A549 (cell line): ENCODE results near the gene ALOX5. TPM values are rescaled to one million over a fixed set of nuclear protein-coding genes. Genes with fewer than 3 reads are reported as not detected.

Experiments used
- ATAC-seq, 2 experiments: fragments of 200-7000 bp in 1 of 2; fragments of >200 bp in 1 of 2; cut with Nextera tagmentation in 1 of 2; cut with Tn5 transposase in 1 of 2; 3 replicates each; pipeline versions ENCODE4 v1.8.0 to v1.9.1; 2018 to 2020; ENCODE audit warnings: mild to moderate bottlenecking in 1 of 2, moderate library complexity in 1 of 2
- CTCF ChIA-PET: fragments of 300-600 bp; sonication (Branson Sonifier 250); formaldehyde crosslinking; extraction: SDS; loops from one replicate; lab custom pipeline; 2021; ENCODE audit warnings: antibody characterized with exemption, inconsistent platforms; lab: Yijun Ruan, JAX
- POLR2A ChIA-PET: fragments of 350-600 bp; formaldehyde crosslinking; extraction: SDS; loops from one replicate; lab custom pipeline; 2021; ENCODE audit warnings: antibody characterized with exemption, inconsistent platforms; lab: Yijun Ruan, JAX
- DNase-seq, 2 experiments: peaks; one replicate each; pipeline versions ENCODE4 v3.0.0 to v3.0.0-alpha.2; 2011 to 2016; ENCODE audit warnings: low read depth in 1 of 2, low spot score in 1 of 2
- FAIRE-seq: peaks from 2 replicates; lab custom pipeline; 2011; peaks lifted over from hg19 to GRCh38; lab: Jason Lieb, UNC
- H3K27ac ChIP-seq, 2 experiments: fragments of >200 bp; sonication (Bioruptor Twin); formaldehyde crosslinking; 3 replicates each; pipeline ENCODE4 v1.5.1; 2016 to 2017
- H3K4me1 ChIP-seq: fragments of >200 bp; sonication (Bioruptor Twin); formaldehyde crosslinking; 3 replicates; pipeline ENCODE4 v1.6.1; 2016
- H3K4me2 ChIP-seq: fragments of >200 bp; sonication (Bioruptor Twin); formaldehyde crosslinking; 3 replicates; pipeline ENCODE4 v1.6.1; 2016
- H3K4me3 ChIP-seq: fragments of >200 bp; sonication (Bioruptor Twin); formaldehyde crosslinking; 3 replicates; pipeline ENCODE4 v1.5.1; 2016
- H3K9me3 ChIP-seq: fragments of >200 bp; sonication (Bioruptor Twin); formaldehyde crosslinking; 3 replicates; pipeline ENCODE4 v1.6.1; 2016
- CBX8 ChIP-seq: fragments of 200-600 bp; sonication (generic); IDR thresholded peaks from 2 replicates; pipeline ENCODE4 v1.6.1; 2016
- CEBPB ChIP-seq, 2 experiments: fragments of >200 bp in 1 of 2; sonication (Bioruptor Twin) in 1 of 2; formaldehyde crosslinking in 1 of 2; IDR thresholded peaks; 2 replicates each; pipeline ENCODE4 v1.6.1; 2012 to 2016
- CHD4 ChIP-seq: fragments of 200-600 bp; sonication (generic); IDR thresholded peaks from 2 replicates; pipeline ENCODE4 v1.6.1; 2016; ENCODE audit warnings: antibody characterized with exemption, mild to moderate bottlenecking, borderline replicate concordance
- EHF ChIP-seq: fragments of 250-450 bp; sonication (Bioruptor Pico); IDR thresholded peaks from 2 replicates; pipeline ENCODE4 v1.5.0; 2020; ENCODE audit warnings: mild to moderate bottlenecking
- EHMT2 ChIP-seq: fragments of 200-600 bp; sonication (generic); IDR thresholded peaks from 2 replicates; pipeline ENCODE4 v1.6.1; 2016; ENCODE audit warnings: antibody characterized with exemption, low read depth, mild to moderate bottlenecking, moderate library complexity
- EP300 ChIP-seq, 2 experiments: fragments of >200 bp; sonication (Bioruptor Twin); formaldehyde crosslinking; IDR thresholded peaks; 2 replicates in 1 of 2; 3 replicates in 1 of 2; pipeline ENCODE4 v1.6.1; 2016 to 2017
- FOXS1 ChIP-seq: fragments of 250-450 bp; sonication (Bioruptor Pico); IDR thresholded peaks from 2 replicates; pipeline ENCODE4 v1.5.0; 2020; ENCODE audit warnings: mild to moderate bottlenecking, moderate library complexity
- JUNB ChIP-seq: fragments of >200 bp; sonication (Bioruptor Twin); formaldehyde crosslinking; IDR thresholded peaks from 2 replicates; pipeline ENCODE4 v1.6.1; 2016
- KDM1A ChIP-seq: fragments of 200-600 bp; sonication (generic); IDR thresholded peaks from 2 replicates; pipeline ENCODE4 v1.6.1; 2016; ENCODE audit warnings: low read depth, mild to moderate bottlenecking
- MAFK ChIP-seq: fragments of 450-650 bp; IDR thresholded peaks from 2 replicates; pipeline ENCODE4 v1.6.1; 2014; ENCODE audit not compliant: partially characterized antibody
- MAX ChIP-seq: IDR thresholded peaks from 2 replicates; pipeline ENCODE4 v1.6.1; 2012
- POLR2AphosphoS2 ChIP-seq: conservative IDR thresholded peaks from 2 replicates; pipeline ENCODE4 v1.6.1; 2012; ENCODE audit warnings: low read length, improper control_type of control experiment, inconsistent platforms
- RARB ChIP-seq: fragments of 250-450 bp; sonication (Bioruptor Pico); IDR thresholded peaks from 2 replicates; pipeline ENCODE4 v1.8.0; 2021; ENCODE audit warnings: mild to moderate bottlenecking, moderate library complexity
- RCOR1 ChIP-seq: fragments of 150-350 bp; IDR thresholded peaks from 2 replicates; pipeline ENCODE4 v1.6.1; 2014; ENCODE audit warnings: antibody characterized with exemption, low read length, low read depth
- REST ChIP-seq: fragments of 200-600 bp; sonication (generic); IDR thresholded peaks from 2 replicates; pipeline ENCODE4 v1.6.1; 2016; ENCODE audit warnings: antibody characterized with exemption, mild to moderate bottlenecking, moderate library complexity
- RNF2 ChIP-seq: fragments of 200-600 bp; sonication (generic); IDR thresholded peaks from 2 replicates; pipeline ENCODE4 v1.6.1; 2016; ENCODE audit warnings: low read depth, mild to moderate bottlenecking, antibody characterized with exemption, moderate library complexity, borderline replicate concordance
- USF2 ChIP-seq: fragments of 450-650 bp; IDR thresholded peaks from 2 replicates; pipeline ENCODE4 v1.6.1; 2014; ENCODE audit warnings: antibody characterized with exemption
- ZFP36 ChIP-seq: fragments of 450-650 bp; IDR thresholded peaks from 2 replicates; pipeline ENCODE4 v1.6.1; 2014; ENCODE audit warnings: borderline replicate concordance; ENCODE audit not compliant: partially characterized antibody
- ZSCAN20 ChIP-seq: fragments of 250-450 bp; sonication (Bioruptor Pico); IDR thresholded peaks from 2 replicates; pipeline ENCODE4 v1.8.0; 2022; ENCODE audit warnings: mild to moderate bottlenecking, moderate library complexity
- WGBS: methylation state at CpG from one replicate; pipeline ENCODE4 v1.1.6; 2017; ENCODE audit errors: missing lambda C conversion rate; 5-methylcytosine and 5-hydroxymethylcytosine counted together
- polyA plus RNA-seq, 4 experiments: library from polyadenylated mRNA; depleted of rRNA in 3 of 4; stranded (reverse); fragments of >200 nt; fragmentation: RNase III in 1 of 4; extraction: RNeasy Plus Mini Kit Qiagen cat#74134 plus additional on column Dnase treatment in 1 of 4; gene quantifications; 2 replicates in 3 of 4; 3 replicates in 1 of 4; pipeline ENCODE4 v1.2.3, GENCODE V29; 2011 to 2017
- TF ChIP-seq, protein P1 (sequence below): fragments of 250-450 bp; sonication (Bioruptor Pico); IDR thresholded peaks from 2 replicates; pipeline ENCODE4 v1.5.0; 2020; ENCODE audit warnings: low read depth, mild to moderate bottlenecking, moderate library complexity

ALOX5 gene
- polyA plus RNA-seq, 2 of the 4 experiments (the other 2 are of a cell fraction): 0.18 to 0.40 TPM

- TF ChIP-seq USF2 (no peak), FOXS1 (CRISPR knock-in tag) (no peak), REST (no peak), RCOR1 (no peak), EHMT2 (no peak), CBX8 (no peak)
Observed at GRCh38 chr10:45418849-45419675, 45.0 kb downstream of the ALOX5 start (continued).

DNA sequence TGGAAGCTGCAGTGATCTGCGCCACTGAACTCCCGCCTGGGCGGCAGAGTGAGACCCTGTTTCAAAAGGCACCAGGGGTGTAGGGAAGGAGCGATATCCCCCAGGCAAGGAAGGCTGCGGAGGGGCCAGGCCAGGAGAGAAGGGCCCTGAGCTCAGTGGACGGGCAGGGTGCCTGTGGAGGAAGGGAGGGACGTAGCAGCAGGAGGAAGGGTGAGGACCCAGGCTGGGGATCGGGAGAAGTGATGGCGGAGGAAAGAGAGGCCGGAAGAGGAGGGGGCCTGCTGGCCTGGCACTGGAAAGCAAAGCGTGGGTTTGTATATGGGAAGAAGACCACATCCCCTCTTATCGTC lies 45.6 kb downstream of the ALOX5 start:
- no peak for ATAC-seq
- CTCF ChIA-PET: no interaction called here
- POLR2A ChIA-PET: no interaction called here
- no peak overlapping the region for H3K4me2 ChIP-seq
- no peak overlapping the region for H3K27ac ChIP-seq
- H3K4me3 ChIP-seq: no peak overlapping the region
- no peaks in the 10 kb centered on the region for H3K9me3 ChIP-seq
- FAIRE-seq: no peak
- no peaks in the 10 kb centered on the region for H3K4me1 ChIP-seq
- WGBS: 94% methylated on average over 12 of the region's 12 CpGs
- TF ChIP-seq EHF (CRISPR knock-in tag) (no peak), CEBPB (IDR thresholded peaks at IDR 0.05) (no peak), ZFP36 (no peak), MAX (no peak), POLR2AphosphoS2 (no peak), ZSCAN20 (CRISPR knock-in tag) (no peak), RARB (CRISPR knock-in tag) (no peak), MAFK (no peak), RNF2 (no peak), EHMT2 (no peak), EP300 (IDR thresholded peaks at IDR 0.05) (no peak), JUNB (no peak)
- no peak for DNase-seq

- WGBS: 59% methylated on average over 16 of the region's 16 CpGs
- no peak for DNase-seq
- ATAC-seq: no peak
- no peak for FAIRE-seq
- Histone ChIP-seq H3K27ac (no peak overlapping the region), H3K9me3 (no peaks in the 10 kb centered on the region), H3K4me3 (no peak overlapping the region)
- POLR2A ChIA-PET: no interaction called here
- TF ChIP-seq, protein P1, sequence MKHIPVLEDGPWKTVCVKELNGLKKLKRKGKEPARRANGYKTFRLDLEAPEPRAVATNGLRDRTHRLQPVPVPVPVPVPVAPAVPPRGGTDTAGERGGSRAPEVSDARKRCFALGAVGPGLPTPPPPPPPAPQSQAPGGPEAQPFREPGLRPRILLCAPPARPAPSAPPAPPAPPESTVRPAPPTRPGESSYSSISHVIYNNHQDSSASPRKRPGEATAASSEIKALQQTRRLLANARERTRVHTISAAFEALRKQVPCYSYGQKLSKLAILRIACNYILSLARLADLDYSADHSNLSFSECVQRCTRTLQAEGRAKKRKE: no peak
- TF ChIP-seq KDM1A: no peak
- no peak for TF ChIP-seq CHD4
- TF ChIP-seq, all 56 proteins: peak for 0
- no peaks in the 10 kb centered on the region for H3K4me1 ChIP-seq
- CTCF ChIA-PET: interaction anchor here (1.1 kb wide), 1 partner anchor 10 kb away, joined by 4 read pairs; no protein-coding TSS in a partner anchor
- no peak overlapping the region for H3K4me2 ChIP-seq
Observed at GRCh38 chr10:45420453-45421192, 46.6 kb downstream of the ALOX5 start.
